Muscle of back (tissue), 13 donors: Measurements from ENCODE around the gene LSM12. TPM values are rescaled to one million over a fixed set of nuclear protein-coding genes. Genes with fewer than 3 reads are reported as not detected.
"Not testable (repeated sequence)": the region's sequence is repeated elsewhere in the genome, so short reads cannot be mapped to it uniquely, and the experiment has no call there.

Source experiments
- DNase-seq, 3 donors: peaks; one replicate each; pipeline versions ENCODE4 v3.0.0 to v3.0.0-alpha.2; 2013
- long read RNA-seq, 9 donors: transcript quantifications; one replicate each; lab custom pipeline, GENCODE V29; 2026
- polyA plus RNA-seq, 10 donors: library from polyadenylated mRNA; unstranded; fragments of 120-200 nt; gene quantifications; one replicate each; pipeline ENCODE4 v1.2.1, GENCODE V29; 2013; ENCODE audit not compliant: insufficient read length in 10 of 10

Gene LSM12
- polyA plus RNA-seq, result 10 to 100 TPM; 25.8 to 33.5 (median 29.8) TPM
- long read RNA-seq, donor 1, transcript LSM12-201 (5 exons, 2,308 nt), result major isoform, 19 of 19 reads
- long read RNA-seq, donor 1, partial matches to known transcripts, result 0 of 19 reads
- long read RNA-seq, donor 1, other reads (novel, unspliced or antisense), result 0 of 19 reads
- long read RNA-seq, donor 2, transcript LSM12-201 (5 exons, 2,308 nt), result major isoform, 9 of 10 reads
- long read RNA-seq, donor 2, partial matches to known transcripts, result 0 of 10 reads
- long read RNA-seq, donor 2, other reads (novel, unspliced or antisense), result 0 of 10 reads
- long read RNA-seq, donor 3, result 0 reads
- long read RNA-seq, donor 4, transcript LSM12-201 (5 exons, 2,308 nt), result major isoform, 7 of 8 reads
- long read RNA-seq, donor 4, partial matches to known transcripts, result 0 of 8 reads
- long read RNA-seq, donor 4, other reads (novel, unspliced or antisense), result 0 of 8 reads
- long read RNA-seq, donor 5, transcript LSM12-201 (5 exons, 2,308 nt), result major isoform, 24 of 26 reads
- long read RNA-seq, donor 5, partial matches to known transcripts, result 0 of 26 reads
- long read RNA-seq, donor 5, other reads (novel, unspliced or antisense), result 0 of 26 reads
- long read RNA-seq, donor 6, transcript LSM12-201 (5 exons, 2,308 nt), result major isoform, 16 of 53 reads
- long read RNA-seq, donor 6, partial matches to known transcripts, result 37 of 53 reads
- long read RNA-seq, donor 6, other reads (novel, unspliced or antisense), result 0 of 53 reads
- long read RNA-seq, donor 7, transcript LSM12-201 (5 exons, 2,308 nt), result major isoform, 8 of 8 reads
- long read RNA-seq, donor 7, partial matches to known transcripts, result 0 of 8 reads
- long read RNA-seq, donor 7, other reads (novel, unspliced or antisense), result 0 of 8 reads
- long read RNA-seq, donor 8, transcript LSM12-201 (5 exons, 2,308 nt), result major isoform, 13 of 13 reads
- long read RNA-seq, donor 8, partial matches to known transcripts, result 0 of 13 reads
- long read RNA-seq, donor 8, other reads (novel, unspliced or antisense), result 0 of 13 reads
- long read RNA-seq, donor 9, partial matches to known transcripts, result 0 of 3 reads
- long read RNA-seq, donor 9, other reads (novel, unspliced or antisense), result 0 of 3 reads

DNA sequence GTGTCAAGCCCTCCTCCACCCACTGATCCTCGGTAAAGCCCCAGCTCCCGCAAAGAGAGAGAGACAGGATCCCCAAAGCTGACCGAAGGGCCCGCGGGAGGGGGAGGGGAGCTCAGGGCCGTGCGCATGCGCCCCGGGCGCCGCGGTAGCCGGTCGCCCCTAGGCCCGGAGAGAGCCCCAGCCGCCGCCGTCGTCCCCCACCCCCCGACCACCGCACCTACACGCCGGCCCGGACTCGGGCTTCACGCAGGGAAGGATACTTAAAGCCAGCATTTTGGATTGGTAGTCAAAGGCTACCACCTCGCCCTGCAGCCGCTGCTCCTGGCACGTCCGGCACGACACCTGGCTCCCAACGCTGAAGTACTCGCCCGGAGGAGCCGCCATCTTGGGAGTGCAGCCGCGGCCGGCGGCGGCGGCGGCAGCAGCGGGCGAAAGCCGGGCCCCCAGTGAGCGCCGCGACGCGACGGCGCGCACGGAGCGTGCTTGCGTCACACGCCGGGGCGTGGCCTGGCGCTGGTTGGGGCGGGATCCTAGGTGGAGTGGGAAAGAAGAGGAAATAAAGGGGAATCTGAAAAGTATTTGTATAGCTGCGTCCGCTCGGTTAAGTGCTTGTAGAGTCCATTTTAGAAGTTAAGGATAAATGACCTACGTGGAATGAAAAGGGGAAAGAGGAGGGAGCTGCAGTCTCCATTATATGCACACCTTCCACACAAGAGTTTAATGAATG, at the start of gene LSM12:
TSS of gene LSM12 (minus strand) at position 468 of the 727 bp plus-strand sequence. CDS start at position 384, 84 bp downstream.
- DNase-seq, result peak; percentile 90 to 97 (median 96)

DNA sequence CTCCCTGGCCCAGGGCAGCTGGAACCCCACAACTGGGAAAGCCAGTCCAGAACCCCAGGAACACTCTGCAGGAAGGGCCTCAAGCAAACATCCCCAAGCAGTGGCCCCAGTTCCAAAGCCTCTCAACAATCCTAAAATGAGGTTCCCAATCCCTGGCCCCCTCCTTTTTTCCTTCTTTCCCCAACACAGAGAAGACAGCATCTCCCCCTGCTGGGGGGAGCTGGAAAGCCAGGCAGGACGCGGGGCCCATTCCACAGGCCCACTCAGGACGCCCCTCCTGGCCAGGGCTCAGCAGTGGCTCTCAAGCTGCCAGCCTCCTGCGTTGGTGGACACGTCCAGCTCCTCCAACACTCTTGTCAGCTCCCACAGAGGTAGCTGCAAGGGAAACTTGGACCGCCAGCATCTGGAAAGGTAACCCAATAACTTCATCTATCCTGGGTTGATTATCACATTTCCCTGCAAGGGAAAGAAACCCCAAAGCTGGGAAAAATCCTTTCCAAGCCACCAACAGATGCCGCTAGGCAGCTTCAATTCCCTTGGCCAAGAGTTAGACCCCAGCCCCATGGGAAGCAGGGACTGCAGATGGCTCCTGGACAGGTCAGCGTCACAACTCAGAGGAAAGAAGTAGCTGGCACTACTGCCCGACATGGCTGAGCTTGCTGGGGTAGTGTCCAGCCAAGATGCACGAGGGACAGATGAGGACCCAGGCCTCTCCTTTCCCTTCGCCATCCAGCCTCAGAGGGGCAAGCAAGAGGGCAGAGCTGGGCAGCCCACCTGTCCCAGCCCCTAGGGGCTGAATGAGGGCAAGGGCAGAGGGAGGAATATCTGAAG, 49.3 kb upstream of the LSM12 start:
- peak in 1 of 3 donors; percentile 60 for DNase-seq

DNA sequence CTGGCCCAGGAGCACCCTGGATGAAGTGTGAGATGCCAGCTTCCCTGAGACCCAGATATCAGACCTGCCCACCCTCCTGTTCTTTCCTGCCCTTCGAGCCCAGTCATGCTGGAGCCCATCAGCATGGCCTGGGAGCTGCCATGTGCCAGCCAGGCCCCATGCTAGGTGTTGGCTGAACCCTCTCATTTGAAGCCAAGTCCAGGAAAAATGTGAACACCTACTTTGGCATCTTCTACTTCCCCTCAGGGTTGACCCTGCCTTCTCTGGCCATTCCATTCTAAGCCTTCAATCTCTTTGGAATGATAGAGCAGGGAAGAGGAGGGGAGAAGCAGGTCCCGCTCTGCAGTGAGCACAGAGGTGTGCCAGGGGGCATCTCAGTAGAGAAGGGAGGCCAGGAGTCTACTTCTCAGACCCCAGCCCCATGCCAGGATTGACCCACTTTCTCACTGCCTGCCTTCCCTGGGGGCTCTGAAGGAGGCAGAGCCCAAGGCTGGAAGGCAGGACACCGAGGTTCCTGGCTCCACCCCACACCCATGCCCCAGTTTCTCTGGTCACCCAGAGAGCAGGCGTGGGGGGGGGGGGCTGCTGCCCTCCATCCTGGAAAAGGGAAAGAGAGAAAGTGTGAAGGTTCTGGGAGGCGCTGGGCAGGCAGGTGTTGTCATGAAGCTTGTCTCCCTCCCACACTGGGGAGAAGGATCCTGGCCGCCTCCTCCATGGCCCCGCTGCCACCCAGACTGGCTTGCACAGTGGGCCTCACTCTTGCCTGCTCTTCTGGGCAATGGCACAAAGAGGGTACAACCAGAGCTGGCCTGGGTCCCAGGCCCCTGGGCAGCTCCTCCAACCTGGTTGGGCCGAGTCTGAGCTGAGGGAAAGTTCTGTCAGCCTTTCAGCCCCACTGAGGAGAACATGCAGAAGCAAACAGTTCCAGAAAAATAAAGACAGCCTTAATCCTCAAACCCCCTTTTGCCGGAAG, 47.7 kb upstream of the LSM12 start:
- DNase-seq, result no peak

DNA sequence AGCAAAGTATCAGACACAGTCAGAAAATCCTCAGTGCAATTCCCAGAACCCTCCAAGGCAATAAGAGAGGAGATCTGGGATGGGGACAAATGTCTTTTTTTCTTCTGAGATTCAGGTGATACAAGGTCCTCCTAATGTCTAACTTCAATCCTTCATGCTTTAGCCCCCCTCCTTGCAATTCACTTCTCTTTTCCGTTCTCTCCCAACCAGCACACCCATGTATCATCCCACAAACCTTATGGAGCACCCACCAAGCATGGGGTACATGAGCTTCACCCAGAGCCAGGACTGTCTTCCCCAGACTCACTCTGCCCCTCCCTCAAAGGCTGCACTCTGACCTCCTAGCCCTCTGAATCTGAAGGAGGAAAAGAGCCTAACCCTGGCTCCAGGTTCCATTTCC, 46.9 kb upstream of the LSM12 start:
- DNase-seq, result no peak

DNA sequence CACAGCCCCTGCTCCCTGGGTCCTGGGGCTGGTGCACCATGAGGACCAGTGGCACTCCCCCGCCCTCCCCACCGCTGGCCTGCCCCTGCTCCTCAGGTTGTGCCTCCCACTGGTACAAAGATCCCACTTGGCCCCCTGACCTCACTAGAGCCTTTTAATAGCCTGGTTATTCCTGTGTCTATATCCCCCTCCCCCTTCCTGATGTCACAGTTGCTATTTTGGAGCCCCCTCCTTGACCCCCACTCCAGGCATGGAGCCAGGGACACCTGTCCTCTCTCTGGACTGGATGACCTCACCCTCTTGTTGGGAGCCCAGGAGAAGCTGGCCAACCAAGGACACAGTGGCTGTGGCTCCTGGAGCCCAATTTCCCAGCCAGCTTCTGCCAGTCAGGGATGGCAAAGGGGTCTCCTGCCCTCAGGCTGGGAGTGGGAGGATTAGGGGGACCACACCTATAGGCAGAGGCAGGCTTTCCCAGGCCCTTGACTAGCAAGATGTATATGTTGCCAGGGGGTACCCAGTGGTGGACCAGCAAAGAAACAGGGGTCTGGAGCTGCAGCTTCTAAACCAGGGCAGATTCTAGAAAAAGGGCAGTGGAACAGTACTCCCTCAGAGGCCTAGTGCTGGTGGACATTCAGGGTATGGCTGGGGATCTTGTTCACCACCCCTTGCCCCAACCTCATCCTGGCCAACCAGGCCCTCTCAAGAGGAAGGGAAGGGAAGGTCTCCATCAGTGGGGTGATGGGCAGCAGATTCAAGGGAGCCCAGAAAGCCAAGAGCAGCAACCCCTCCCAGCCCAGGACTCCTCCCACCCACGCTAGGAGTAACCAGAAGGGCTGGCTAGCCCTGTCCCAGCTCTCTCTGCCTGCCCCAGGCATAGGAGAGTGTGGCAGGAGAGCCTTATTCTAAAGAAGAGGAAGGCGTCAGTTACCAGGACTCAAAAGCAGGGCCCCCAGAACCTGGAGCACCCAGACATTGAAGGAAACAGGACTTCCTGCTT, 46.1 kb upstream of the LSM12 start:
- peak; percentile 58 to 66 (median 64) for DNase-seq

DNA sequence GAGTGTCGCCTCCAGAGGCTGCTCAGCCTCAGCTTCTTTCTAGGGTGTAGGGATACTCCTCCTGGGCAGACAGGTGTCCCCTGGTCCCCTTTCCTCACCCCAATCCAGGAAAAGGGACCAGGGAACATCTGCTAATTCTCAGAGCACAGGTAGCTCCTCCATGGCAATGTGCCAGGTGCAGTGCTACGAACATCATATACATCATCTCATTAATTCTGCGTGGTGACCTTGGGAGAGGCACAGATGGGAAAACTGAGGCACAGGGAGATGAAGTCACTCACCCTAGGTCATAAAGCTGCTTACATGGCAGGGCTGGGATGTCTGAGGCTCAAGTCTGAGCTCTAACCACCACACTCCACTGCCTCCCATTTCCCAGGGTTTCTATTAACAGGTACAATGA, 45.3 kb upstream of the LSM12 start:
- no peak for DNase-seq

DNA sequence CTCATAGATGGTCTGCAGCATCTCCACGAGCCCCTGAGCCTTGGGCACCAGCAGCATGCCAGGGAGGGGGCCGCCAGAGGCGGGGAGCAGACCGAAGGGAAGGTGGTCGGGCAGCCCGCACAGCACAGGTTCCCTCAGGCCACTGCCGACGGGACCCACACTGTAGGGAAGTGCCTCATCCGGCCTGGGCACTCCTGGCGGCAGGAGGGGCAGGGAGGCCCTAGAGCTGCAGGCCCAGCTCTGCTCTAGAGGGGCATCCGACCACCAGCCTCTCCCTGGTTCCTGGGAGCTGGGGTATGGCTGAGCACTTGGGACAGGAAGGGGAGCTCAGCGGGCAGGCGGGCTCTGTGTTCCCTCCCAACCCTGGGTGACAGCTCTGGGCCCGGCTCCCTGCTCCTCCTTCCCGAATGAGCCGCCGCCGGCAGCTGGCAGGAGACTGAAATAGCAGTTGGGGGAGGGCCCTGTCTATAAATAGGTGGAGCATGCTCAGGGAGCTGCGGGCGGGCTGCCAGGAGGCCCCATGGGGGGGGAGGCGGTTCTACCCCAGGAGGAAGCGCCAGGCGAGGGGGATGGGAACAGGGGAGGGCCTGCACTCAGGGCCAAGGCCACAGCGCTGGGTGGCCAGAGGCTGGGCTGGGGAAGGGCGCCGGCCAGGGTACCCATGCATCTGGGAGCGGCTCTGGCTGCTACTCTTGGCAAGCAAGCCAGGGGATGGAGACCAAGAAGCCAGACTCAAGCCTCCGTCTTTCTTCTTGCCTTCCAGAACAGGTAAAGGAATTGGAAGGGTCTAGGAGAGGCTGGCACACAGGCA, 44.6 kb upstream of the LSM12 start:
- DNase-seq, result peak; percentile 93 to 96 (median 94)

DNA sequence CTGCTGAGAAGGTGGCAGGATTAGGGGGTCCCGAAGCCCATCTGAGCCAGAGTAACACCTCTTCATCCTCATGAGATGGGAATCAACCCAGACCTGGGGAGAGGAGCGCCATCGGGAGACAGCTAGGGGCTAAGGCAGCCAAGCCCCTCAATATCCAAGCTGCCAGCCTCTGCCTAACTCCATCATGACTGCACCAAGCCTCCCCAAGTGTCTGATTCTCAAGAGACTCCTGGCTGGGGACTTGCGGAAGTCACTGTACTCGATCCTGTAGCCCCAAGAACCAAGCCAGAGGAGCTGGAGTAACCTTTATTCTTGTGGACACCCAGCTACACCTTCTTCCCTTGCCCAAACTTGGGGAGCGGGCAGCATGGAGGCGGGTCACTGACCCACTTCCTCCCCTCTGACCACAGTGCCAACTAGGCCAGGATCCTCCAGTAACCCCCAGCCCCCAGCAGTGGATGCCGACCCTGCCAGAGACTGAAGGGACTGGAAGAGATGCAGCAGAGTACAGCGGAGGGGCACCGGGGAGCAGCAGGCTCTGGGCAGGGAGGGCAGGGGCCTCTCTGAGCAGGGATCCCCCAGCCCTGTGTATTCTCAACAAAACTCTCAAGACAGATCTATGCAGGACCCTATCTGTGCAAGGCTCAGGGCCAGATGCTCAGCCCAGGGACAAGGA, 43.7 kb upstream of the LSM12 start:
- DNase-seq, result no peak

DNA sequence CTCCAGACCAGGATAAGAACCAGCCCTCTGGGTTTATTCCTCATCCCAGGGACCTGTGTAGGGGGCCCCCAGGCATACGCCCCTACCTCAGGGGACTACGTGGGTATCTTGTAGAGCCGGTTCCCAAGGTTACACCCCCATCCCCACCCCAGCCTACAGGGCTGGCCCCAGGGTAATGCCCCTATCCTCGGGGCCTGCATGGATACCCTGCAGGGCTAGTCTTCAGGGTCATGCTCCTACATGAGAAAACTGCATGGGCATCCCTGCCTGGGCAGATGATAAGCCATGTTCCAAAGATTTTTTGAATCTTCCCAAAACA, 42.8 kb upstream of the LSM12 start:
- DNase-seq, result no peak

DNA sequence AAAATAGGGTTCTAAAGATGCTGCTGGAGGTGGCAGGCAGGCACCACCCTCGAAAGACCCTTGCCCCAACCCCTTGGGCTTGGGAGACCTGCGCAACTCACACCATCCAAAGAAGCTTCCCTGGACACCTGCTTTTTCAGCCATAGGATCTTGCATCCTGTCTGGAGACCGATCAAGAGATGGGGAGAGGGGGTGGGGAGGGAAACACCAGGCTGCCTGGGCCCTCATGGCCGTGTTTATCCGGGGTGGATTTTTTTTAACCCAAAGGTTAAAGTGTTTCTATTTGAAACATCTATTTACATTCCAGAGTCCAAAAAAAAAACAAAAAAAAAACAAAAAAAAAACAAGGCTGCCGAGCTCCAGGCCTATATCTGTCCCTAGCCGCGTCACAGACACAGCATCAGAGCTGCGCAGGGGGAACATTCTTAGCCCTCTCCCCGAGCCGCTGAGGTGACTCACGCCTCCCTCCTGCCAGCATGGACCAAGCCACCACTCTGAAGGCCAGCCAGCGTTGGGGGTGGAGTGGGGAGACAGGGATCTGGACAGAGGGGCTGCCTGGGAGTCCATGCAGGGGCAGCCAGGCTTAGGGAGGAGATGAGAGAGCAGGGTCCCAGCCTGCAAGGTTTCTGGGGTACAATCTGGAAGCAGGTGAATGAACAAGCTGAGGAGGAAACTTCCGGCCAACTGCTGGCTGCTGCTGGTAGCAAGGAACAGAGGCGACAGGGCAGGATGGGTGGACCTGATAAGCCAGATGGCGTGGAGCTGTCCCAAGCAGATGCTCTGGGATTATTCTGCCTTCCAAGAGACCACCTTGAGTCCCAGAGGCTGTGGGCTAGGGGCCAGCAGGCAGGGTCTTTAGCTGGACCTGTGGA, 42.2 kb upstream of the LSM12 start:
- peak; percentile 53 to 80 (median 67) for DNase-seq

DNA sequence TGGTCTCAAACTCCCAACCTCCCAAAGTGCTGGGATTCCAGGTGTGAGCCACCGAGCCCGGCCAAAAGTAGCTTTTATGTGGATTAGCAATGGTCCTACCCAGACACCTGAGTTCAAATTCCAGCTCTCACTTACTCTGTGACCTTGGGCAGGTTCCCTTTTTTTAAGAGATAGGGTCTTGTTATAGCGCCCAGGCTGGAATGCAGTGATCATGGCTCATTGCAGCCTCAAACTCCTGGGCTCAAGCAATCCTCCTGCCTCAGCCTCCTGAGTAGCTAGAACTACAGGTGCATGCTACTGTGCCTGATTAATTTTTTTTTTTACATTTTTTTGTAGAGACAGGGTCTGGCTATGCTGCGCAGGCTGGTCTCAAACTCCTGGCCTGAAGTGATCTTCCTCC, 40.3 kb upstream of the LSM12 start:
- no peak for DNase-seq

DNA sequence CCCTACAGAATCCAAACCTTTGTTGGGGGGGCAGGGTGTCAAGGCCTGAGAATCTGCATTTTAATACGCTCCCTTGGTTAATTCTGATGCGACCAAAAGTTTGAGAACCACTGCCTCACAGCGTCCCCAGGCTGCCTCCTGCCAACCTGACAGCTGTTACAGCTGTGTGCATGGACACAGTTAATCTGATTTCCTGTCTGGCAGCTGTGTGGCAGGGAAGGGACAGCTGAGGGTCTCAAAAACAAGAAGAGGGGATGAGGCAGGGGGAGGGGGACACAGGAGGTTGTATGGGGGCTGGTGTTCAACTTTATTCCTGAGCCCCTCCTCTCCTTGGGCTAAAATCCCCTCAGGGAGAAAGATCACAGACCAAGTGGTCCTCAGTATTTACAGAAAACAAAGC, 39.5 kb upstream of the LSM12 start:
- peak; percentile 47 to 80 (median 51) for DNase-seq

DNA sequence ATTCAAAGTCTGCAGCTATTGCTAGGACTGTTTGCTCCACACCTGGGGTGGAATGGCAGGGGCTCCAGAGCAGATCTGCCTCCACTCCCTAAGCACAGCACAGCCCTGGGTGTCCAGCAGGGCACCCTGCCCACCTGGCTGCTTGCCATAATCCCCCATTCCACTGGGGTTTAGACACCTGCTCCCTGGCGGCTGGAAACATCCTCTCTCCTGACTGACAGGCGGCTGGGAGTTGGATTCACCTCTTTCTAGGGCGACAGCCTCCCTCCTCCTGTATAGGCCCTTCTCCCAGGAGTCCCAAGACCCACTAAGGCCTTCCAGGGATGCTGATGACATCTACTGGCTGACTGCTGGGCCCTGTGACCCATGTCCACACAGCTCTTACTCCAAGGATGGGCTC, 39.0 kb upstream of the LSM12 start:
- DNase-seq, result no peak

DNA sequence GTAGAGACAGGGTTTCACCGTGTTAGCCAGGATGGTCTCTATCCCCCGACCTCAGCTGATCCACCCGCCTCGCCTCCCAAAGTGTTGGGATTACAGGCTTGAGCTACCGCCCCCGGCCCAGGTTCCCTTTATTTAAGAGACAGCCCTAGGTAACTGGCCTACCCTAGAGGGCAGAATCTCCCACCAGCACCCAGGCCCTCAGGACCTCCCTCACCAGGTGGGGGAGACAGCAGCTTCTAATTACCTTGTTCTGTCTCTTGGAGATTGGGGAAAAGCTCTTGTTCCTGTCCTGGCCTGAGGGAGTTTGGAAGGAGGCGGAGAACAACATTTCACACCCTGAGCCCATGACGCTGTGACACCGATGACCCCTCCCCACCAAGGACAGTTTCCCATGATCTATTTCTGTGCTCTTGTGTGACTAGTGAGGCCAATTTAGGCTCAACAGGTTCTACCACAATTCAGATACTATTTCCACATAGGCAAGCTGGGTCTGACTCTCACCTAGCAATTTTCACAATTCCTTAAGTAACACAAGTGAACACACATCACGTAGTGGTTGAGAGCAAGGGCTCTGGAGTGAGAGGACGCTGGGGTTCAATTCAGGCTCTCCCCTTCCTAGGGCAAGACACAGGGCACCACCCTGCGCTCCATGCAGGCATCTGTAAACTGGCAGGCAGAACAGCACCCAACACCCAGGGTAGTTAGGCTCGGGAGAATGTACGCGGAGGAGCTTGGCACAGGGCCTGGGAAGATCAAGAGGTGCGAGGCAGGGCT, 36.6 kb upstream of the LSM12 start:
- no peak for DNase-seq

DNA sequence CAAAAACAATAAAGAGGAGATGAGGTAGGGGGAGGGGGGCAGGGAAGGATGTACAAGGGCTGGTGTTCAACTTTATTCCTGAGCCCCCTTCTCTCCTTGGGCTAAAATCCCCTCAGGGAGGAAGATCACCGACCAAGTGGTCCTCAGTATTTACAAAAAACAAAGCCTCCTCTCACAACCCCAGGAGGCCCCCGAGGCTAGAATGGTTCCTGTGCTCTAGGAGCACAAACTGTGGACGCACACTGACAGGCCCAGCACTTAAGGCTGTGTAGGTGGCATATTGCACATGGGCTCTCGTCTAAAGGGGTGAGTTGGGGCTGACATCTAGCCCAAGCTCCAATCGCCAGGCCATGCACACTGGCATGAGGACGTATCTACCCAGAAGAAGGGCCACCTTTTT, 35.4 kb upstream of the LSM12 start:
- DNase-seq, result not testable (repeated sequence)
